ENCODE data around the gene CMSS1.

CMSS1 gene

DNA sequence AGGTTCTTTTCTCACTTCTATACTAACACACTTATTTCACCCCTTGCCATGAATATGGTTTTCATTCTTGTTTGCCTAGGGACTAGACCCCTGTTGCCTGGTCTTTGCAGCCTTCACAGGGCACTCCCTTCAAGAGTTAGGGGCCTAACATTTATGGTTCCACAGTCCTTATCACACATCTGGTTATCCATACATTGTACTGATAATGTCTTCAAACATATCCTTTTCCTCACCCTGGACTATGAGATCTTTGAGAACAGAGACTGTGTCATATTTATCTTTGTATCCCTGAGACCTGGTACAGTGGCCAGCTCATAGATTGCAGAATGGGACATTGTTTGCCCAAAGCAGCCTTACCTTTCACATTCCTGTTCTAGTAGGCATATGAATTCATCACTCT lies 106.2 kb downstream of the CMSS1 start:
- DNase-seq (ENCODE audit: low read depth) = no peak
- TF ChIP-seq, protein P1, sequence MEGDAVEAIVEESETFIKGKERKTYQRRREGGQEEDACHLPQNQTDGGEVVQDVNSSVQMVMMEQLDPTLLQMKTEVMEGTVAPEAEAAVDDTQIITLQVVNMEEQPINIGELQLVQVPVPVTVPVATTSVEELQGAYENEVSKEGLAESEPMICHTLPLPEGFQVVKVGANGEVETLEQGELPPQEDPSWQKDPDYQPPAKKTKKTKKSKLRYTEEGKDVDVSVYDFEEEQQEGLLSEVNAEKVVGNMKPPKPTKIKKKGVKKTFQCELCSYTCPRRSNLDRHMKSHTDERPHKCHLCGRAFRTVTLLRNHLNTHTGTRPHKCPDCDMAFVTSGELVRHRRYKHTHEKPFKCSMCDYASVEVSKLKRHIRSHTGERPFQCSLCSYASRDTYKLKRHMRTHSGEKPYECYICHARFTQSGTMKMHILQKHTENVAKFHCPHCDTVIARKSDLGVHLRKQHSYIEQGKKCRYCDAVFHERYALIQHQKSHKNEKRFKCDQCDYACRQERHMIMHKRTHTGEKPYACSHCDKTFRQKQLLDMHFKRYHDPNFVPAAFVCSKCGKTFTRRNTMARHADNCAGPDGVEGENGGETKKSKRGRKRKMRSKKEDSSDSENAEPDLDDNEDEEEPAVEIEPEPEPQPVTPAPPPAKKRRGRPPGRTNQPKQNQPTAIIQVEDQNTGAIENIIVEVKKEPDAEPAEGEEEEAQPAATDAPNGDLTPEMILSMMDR (IDR thresholded peaks at IDR 0.05; ENCODE audit: insufficient read depth, low read depth, low read length, missing control alignments) = no peak
- no peak overlapping the region for H3K4me3 ChIP-seq (ENCODE audit: low read depth, low read length)

DNA sequence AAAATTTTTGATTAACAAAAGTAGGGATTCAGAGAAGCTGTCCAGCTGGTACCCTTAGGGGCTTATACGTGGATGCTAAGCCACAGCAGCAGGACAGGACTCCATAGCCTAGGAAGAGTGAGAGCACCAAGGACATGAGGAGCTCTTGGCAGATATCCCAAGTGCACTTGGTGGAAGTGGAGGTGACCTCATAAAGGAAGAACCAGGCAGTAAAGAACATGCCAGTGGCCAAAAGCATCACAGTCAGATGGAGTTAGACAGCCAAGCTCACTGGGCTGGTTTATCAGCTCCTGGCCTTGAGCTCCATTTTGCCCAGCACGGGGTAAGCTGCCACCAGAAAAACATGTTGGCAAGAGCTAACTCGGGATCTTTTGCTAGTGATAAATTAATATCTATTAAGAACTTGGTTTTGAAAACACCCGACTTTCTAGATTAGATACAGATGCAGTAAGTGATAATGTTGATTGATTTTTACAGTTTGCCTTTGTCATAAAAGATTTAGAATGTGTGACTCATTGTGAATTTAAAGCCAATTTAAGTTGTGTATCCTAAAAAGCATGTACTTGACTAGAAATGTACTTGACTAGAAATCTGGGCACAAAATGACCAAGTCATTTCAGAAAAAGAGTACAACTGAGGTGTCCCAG lies 108.0 kb downstream of the CMSS1 start:
- H3K4me3 ChIP-seq (ENCODE audit: low read depth, low read length) = no peak overlapping the region
- DNase-seq (ENCODE audit: low read depth) = no peak
- TF ChIP-seq, protein P1 (IDR thresholded peaks at IDR 0.05; ENCODE audit: insufficient read depth, low read depth, low read length, missing control alignments) = no peak

DNA sequence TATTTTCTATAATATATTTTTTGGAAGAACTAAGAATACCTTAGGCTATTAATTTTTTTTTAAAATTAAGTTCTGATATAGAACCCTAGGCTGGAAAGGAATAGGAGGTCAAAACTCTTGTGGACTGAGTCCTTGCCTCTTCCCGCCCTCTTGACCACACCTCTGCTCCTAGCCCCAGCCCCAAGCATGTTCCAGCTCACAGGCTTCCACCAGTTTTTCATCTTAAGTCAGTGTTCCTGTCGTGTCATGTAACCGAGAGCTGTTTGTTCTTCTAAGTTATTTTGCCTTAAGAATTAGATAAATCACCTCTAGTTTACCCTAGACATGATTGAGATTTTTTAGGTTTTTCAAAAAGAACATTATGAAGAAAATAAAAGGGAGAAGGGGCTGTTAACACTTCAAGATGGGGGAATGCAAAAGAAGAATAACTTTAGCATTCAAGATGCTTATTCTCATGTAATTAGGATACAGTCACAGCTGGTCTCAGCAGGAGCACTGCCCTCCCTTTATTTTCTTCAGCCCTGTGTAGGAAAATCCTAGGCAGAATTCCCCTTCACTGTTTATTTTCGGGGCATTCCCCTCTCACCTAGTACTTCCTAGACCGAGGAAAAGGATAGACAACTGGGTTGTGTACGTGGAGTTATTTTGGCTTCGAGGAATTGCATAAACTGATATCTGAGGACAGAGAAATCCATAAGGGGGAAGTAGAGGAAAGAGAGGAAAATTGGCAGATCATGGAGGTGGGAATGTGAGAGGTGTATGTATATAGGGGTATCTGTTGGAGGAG lies 110.2 kb downstream of the CMSS1 start:
- DNase-seq (ENCODE audit: low read depth) = no peak
- TF ChIP-seq, protein P1 (IDR thresholded peaks at IDR 0.05; ENCODE audit: insufficient read depth, low read depth, low read length, missing control alignments) = no peak
- no peak overlapping the region for H3K4me3 ChIP-seq (ENCODE audit: low read depth, low read length)

DNA sequence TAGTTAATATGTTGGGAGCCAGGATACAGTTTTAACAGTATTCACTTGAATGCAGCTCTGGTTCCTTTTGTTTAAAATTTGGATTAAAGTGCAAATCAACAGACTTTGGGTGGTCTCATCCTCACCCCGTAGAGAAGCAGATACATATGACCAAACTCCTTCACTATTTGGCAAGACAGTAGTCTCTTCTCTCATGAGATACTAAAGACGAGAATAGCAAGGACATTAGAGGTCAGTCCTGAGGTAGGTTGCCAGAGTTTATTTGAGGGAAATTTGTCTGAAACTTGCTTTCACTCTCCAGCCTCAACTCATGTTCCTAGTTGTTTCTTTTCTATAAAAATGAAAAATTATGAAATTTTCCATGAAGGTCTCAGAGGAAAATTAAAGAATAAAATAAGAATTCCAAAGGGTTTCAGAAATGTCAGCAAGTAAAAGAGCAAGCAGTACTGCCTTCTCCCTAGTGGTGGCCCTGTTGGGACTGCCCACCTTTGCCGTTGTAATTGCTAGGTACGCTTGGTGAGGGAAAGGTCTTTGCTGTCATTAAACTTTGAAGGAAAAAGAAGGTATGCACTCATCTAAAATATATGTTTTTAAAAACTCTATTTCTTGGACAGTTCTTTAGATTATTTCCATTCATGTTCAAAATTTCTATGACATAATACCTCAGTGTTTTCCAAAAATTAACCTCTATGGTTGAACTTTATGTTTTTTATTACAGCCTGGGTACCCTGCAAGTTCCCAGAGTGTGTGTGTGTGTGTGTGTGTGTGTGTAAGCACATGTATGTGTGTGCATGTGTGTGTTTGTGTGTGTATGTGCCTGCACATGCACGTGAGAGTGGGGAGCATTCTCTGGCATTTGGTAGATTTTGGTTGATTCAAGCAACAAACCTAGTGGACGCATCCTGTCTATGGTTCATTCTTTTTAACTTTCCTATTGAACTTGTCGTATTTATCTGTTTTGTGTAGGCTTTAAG lies 111.4 kb downstream of the CMSS1 start:
- no peak for DNase-seq (ENCODE audit: low read depth)
- no peak overlapping the region for H3K4me3 ChIP-seq (ENCODE audit: low read depth, low read length)
- TF ChIP-seq, protein P1 (IDR thresholded peaks at IDR 0.05; ENCODE audit: insufficient read depth, low read depth, low read length, missing control alignments) = no peak

DNA sequence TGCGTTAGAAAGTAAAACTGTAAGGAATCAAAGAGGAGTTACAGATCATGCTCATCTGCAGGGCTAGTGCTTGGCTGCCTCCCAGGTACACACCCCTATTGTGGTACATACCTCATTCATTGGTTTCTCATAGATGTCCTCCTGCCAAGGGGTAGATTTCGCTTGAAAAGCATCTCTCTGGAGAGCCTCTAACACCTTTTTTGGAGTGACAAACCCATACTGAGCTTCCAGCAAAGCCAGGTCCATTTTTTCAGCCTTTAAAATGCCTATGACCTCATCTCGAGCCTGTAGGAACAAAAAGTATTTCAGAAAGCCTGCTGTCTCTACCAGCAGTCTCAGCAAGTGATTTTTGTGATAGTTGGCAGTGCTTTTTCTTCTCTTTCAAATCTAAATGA lies 112.1 kb downstream of the CMSS1 start:
- no peak for DNase-seq (ENCODE audit: low read depth)
- TF ChIP-seq, protein P1 (IDR thresholded peaks at IDR 0.05; ENCODE audit: insufficient read depth, low read depth, low read length, missing control alignments) = no peak
- no peak overlapping the region for H3K4me3 ChIP-seq (ENCODE audit: low read depth, low read length)

- no peak for DNase-seq (ENCODE audit: low read depth)
- TF ChIP-seq, protein P1 (IDR thresholded peaks at IDR 0.05; ENCODE audit: insufficient read depth, low read depth, low read length, missing control alignments) = no peak
- H3K4me3 ChIP-seq (ENCODE audit: low read depth, low read length) = no peak overlapping the region
Measured at GRCh38 chr3:99931059-99931458, 113.4 kb downstream of the CMSS1 start.

All from GM12865 (cell line).